ENCODE results near the gene PRM3. TPM values are rescaled to one million over a fixed set of nuclear protein-coding genes. Genes with fewer than 3 reads are reported as not detected.

Gene PRM3
- total RNA-seq, 4 donors from 2014 or later = not detected

- intact Hi-C loops (cut with DNase I; ENCODE audit: low total_unique reads) = no loop called here
- Histone ChIP-seq H3K9me3 (no peaks in the 10 kb centered on the region), H3K4me1 (peaks cover 0 to 2% (median 0%) of the 10 kb centered on the region in 4 donors), H3K27me3 (no peaks in the 10 kb centered on the region), H3K36me3 (no peaks in the 10 kb centered on the region), H3K4me3 (no peak overlapping the region), H3K27ac (no peak overlapping the region)
- TF ChIP-seq POLR2A (IDR thresholded peaks at IDR 0.05) (no peak), EP300 (IDR thresholded peaks at IDR 0.05; ENCODE audit: low read depth) (no peak)
- in situ Hi-C loops (cut with MboI; ENCODE audit: low pct_ligation_motif_present in 1 of 4, low pct_unique_long_range_greater_than_20kb in 1 of 4, low sequenced_read_pairs in 3 of 4) = no loop called here
- DNase-seq = no peak
- WGBS, 2 donors (ENCODE audit: low coverage in 1 of 2) = 83 to 100% methylated on average over 4 to 8 of the region's 8 CpGs
These were observed 25.3 kb downstream of the PRM3 start for GRCh38 chr16:11248133-11248532.

DNA sequence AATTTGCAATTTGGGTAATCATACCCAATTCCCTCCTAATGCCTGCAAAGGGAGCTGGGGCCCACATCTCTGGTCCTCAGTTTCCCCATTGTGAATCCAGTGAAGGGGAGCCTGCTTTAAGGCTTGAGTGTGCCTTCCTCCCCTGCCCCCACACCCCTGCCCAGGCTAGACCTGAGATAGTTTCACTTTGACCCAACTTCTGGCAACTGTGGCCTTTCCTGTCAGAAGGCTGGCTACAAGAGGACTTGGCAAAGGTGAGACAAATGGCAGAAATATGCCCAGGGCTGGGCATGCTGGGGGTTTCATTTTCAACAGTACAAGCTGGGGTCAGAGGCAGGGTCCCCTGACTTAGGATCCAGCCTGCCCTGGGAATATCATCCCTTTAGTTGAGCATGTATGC lies 27.4 kb downstream of the PRM3 start:
- no peaks in the 10 kb centered on the region for H3K36me3 ChIP-seq
- DNase-seq = no peak
- in situ Hi-C loops (cut with MboI; ENCODE audit: low pct_ligation_motif_present in 1 of 4, low pct_unique_long_range_greater_than_20kb in 1 of 4, low sequenced_read_pairs in 3 of 4) (no loop called here), intact Hi-C loops (cut with DNase I; ENCODE audit: low total_unique reads) (no loop called here)
- no peak overlapping the region for H3K4me3 ChIP-seq
- TF ChIP-seq POLR2AphosphoS5 (IDR thresholded peaks at IDR 0.05) (no peak), POLR2A (IDR thresholded peaks at IDR 0.05) (no peak), EP300 (IDR thresholded peaks at IDR 0.05; ENCODE audit: low read depth) (no peak)
- TF ChIP-seq, protein P1, sequence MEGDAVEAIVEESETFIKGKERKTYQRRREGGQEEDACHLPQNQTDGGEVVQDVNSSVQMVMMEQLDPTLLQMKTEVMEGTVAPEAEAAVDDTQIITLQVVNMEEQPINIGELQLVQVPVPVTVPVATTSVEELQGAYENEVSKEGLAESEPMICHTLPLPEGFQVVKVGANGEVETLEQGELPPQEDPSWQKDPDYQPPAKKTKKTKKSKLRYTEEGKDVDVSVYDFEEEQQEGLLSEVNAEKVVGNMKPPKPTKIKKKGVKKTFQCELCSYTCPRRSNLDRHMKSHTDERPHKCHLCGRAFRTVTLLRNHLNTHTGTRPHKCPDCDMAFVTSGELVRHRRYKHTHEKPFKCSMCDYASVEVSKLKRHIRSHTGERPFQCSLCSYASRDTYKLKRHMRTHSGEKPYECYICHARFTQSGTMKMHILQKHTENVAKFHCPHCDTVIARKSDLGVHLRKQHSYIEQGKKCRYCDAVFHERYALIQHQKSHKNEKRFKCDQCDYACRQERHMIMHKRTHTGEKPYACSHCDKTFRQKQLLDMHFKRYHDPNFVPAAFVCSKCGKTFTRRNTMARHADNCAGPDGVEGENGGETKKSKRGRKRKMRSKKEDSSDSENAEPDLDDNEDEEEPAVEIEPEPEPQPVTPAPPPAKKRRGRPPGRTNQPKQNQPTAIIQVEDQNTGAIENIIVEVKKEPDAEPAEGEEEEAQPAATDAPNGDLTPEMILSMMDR (IDR thresholded peaks at IDR 0.05) = no peak
- no peaks in the 10 kb centered on the region for H3K9me3 ChIP-seq
- H3K27me3 ChIP-seq = no peaks in the 10 kb centered on the region
- no peak overlapping the region for H3K27ac ChIP-seq
- H3K4me1 ChIP-seq = no peaks in the 10 kb centered on the region

DNA sequence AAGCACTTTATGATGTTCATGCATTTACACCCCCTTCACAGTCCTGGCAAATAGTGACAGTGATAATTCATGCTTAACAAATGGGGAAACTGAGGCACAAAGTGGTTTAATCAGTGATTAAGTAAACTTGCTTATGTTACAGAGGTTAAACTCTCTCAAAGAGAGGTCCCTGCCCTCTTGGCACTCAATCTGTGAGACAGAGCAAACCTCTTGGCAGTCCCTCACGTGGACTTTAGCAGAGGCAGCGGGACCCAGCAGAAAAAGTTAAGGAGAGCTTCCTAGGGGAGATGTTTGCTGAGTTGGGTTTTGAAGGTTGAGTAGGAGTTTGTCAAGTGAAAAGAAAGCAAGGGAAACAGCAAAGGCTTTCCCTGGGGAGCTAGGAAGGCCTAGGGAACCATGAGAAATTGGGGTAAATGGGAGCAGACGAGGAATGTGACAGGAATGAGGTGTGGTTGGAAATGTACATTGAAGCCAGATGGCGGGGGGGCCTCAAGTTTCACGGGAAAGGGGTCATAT lies 28.1 kb downstream of the PRM3 start:
- no peak for TF ChIP-seq POLR2A (IDR thresholded peaks at IDR 0.05)
- TF ChIP-seq EP300 (IDR thresholded peaks at IDR 0.05; ENCODE audit: low read depth) = no peak
- no peak for TF ChIP-seq POLR2AphosphoS5 (IDR thresholded peaks at IDR 0.05)
- TF ChIP-seq, protein P1 (IDR thresholded peaks at IDR 0.05) = no peak
- H3K36me3 ChIP-seq = no peaks in the 10 kb centered on the region
- intact Hi-C loops (cut with DNase I; ENCODE audit: low total_unique reads) = no loop called here
- no peak overlapping the region for H3K27ac ChIP-seq
- no peak for DNase-seq
- no peaks in the 10 kb centered on the region for H3K27me3 ChIP-seq
- no peaks in the 10 kb centered on the region for H3K4me1 ChIP-seq
- WGBS, 2 donors (ENCODE audit: low coverage in 1 of 2) = 83 to 84% methylated on average over 1 to 5 of the region's 5 CpGs
- H3K4me3 ChIP-seq = no peak overlapping the region
- in situ Hi-C loops (cut with MboI; ENCODE audit: low pct_ligation_motif_present in 1 of 4, low pct_unique_long_range_greater_than_20kb in 1 of 4, low sequenced_read_pairs in 3 of 4) = no loop called here
- no peaks in the 10 kb centered on the region for H3K9me3 ChIP-seq

- Histone ChIP-seq H3K27ac (no peak overlapping the region), H3K4me3 (no peak overlapping the region), H3K27me3 (no peaks in the 10 kb centered on the region), H3K9me3 (no peaks in the 10 kb centered on the region), H3K4me1 (no peaks in the 10 kb centered on the region), H3K36me3 (no peaks in the 10 kb centered on the region)
- TF ChIP-seq, protein P1 (IDR thresholded peaks at IDR 0.05) = no peak
- no peak for TF ChIP-seq EP300 (IDR thresholded peaks at IDR 0.05; ENCODE audit: low read depth)
- TF ChIP-seq POLR2A (IDR thresholded peaks at IDR 0.05) = no peak
- no peak for TF ChIP-seq POLR2AphosphoS5 (IDR thresholded peaks at IDR 0.05)
- WGBS, 2 donors (ENCODE audit: low coverage in 1 of 2) = 83 to 85% methylated on average over 11 to 12 of the region's 12 CpGs
- intact Hi-C loops (cut with DNase I; ENCODE audit: low total_unique reads) = no loop called here
- in situ Hi-C loops (cut with MboI; ENCODE audit: low pct_ligation_motif_present in 1 of 4, low pct_unique_long_range_greater_than_20kb in 1 of 4, low sequenced_read_pairs in 3 of 4) = no loop called here
- DNase-seq = no peak
These were observed 30.8 kb downstream of the PRM3 start for GRCh38 chr16:11242658-11243057.
